Measurements from ENCODE around the gene SLC25A6.

GRCh38 chrX:1359477-1359873 lies 32.4 kb downstream of the SLC25A6 start:
- TF ChIP-seq POLR2A (IDR thresholded peaks at IDR 0.05) (no peak), CTCF (IDR thresholded peaks at IDR 0.05) (no peak), EP300 (IDR thresholded peaks at IDR 0.05) (no peak)

Data from tibial nerve (tissue), 4 donors.